ENCODE results near the gene KRTAP2-3.
"Not testable (repeated sequence)": the region's sequence is repeated elsewhere in the genome, so short reads cannot be mapped to it uniquely, and the experiment has no call there.

- not testable (repeated sequence) for TF ChIP-seq CTCF, EP300 (IDR thresholded peaks at IDR 0.05)
Observed at GRCh38 chr17:41105347-41105746, 45.4 kb upstream of the KRTAP2-3 start, which contains the start of gene KRTAP4-9.

Measured in ovary (tissue), 3 donors.